ENCODE data around the gene LINGO3.
"Not testable (repeated sequence)": the region's sequence is repeated elsewhere in the genome, so short reads cannot be mapped to it uniquely, and the experiment has no call there.

The LINGO3 gene, protein sequence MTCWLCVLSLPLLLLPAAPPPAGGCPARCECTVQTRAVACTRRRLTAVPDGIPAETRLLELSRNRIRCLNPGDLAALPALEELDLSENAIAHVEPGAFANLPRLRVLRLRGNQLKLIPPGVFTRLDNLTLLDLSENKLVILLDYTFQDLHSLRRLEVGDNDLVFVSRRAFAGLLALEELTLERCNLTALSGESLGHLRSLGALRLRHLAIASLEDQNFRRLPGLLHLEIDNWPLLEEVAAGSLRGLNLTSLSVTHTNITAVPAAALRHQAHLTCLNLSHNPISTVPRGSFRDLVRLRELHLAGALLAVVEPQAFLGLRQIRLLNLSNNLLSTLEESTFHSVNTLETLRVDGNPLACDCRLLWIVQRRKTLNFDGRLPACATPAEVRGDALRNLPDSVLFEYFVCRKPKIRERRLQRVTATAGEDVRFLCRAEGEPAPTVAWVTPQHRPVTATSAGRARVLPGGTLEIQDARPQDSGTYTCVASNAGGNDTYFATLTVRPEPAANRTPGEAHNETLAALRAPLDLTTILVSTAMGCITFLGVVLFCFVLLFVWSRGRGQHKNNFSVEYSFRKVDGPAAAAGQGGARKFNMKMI

DNA sequence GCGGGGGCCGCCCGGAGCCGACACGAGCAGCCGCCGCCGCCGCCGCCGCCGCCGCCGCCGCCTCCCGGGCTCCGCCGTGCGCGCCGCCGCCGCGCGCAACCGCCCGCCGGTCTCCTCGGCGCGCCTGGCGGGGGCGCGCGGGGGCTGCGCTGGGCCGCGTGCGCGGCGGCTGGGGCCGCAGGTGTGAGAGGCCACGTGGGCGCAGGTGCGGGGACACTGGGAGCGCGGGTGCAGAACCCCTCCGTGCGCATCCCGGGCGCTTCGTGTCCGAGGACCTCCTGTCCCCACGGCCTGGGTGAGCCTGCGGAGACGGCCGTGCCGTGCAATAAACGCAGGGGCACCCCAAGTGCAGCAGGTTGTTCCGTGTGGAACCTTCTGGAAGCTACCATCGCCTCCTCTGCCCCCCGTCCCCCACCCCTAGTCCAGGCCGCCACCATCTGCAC is at the start of gene LINGO3:
LINGO3 (minus strand) TSS at position 41 of the 443 bp plus-strand sequence. CDS start 16,378 bp downstream, outside the sequence.
- Mint-ChIP-seq H3K4me1 (peaks cover 9% of the 10 kb centered on the region), H3K27ac (no peak within 1 kb of the TSS), H3K27me3 (peaks cover 54% of the 10 kb centered on the region), H3K36me3 (ENCODE audit: low read depth) (no peaks in the 10 kb centered on the region), H3K9me3 (no peaks in the 10 kb centered on the region), H3K4me3 (peak within 1 kb of the TSS; percentile 14)
- ATAC-seq (no peak), DNase-seq (no peak)

DNA sequence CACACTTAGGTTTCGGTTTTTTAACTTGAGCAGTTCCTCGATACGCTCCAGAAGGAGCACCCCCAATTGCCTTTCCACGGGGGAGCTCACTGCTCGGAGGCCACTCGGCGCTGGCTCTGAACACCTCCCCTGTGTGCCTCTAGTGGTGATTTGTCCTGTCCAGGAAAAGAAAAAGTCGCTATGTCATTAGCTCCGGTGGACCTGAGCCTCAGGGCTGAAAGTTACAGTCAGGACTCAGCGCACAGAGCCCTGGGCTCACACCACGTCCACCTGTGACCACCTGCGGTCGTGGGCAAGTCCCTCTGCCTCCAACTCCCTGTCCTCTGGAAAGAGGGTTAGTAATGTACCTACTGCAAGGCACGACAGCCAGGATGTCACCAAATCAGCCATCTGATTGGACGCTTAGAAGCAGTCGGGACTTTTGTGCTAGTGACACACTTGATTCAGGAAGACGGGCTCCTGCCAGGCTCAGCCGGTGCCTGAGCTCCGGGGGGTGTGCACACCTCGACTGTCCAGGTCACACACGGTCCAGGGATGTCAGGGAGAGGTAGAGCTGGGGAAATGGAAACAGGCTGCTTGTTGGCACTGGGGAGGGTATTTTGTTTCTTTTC is 48.2 kb upstream of the LINGO3 start:
- ATAC-seq: no peak
- Mint-ChIP-seq H3K4me1 (peaks cover 3% of the 10 kb centered on the region), H3K27me3 (peaks cover 9% of the 10 kb centered on the region)

DNA sequence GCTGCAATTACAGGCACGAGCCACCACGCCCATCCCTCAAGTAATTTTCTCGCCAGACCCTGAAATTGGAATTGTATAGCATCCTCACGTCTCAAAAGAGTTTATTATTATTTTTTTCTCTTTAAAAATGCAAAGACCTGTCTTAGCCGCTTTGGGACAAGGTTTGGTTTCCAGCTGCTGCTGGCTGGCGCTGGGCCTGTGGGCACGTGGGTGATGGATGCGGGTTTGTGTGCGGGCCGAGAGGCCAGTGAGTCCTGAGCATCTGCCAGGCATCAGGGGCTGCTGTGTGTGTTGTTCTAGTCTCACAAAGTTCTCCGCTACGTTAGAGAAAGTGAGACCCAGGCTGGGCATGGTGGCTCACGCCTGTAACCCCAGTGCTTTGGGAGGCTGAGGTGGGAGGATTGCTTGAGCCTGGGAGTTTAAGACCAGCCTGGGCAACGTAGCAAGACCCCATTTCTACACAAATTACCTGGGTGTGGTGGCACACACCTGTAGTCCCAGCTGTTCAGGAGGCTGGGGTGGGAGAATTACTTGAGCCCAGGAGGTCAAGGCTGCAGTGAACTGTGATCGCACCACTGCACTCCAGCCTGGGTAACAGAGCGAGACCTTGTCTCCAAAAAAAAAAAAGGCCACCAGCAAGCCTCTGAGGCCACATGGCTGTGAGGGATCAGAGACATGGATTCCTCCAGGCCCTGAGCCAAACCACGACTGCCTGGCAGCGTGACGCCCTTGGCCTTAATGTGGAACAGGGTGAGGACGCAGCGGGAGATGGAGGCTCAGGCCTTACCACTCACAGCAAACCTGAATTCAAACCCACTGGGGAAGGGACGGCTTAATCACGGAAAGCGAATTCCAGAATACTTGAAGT is 47.4 kb upstream of the LINGO3 start:
- Mint-ChIP-seq H3K27ac (no peak overlapping the region), H3K4me3 (no peak overlapping the region), H3K27me3 (peaks cover 4% of the 10 kb centered on the region), H3K9me3 (no peaks in the 10 kb centered on the region), H3K4me1 (peaks cover under 1% of the 10 kb centered on the region), H3K36me3 (ENCODE audit: low read depth) (no peaks in the 10 kb centered on the region)
- ATAC-seq: no peak
- no peak for DNase-seq

More for the DNA sequence above, 48.2 kb upstream of the LINGO3 start:
- Mint-ChIP-seq H3K36me3 (ENCODE audit: low read depth) (no peaks in the 10 kb centered on the region), H3K27ac (no peak overlapping the region), H3K4me3 (no peak overlapping the region), H3K9me3 (no peaks in the 10 kb centered on the region)
- DNase-seq: no peak

DNA sequence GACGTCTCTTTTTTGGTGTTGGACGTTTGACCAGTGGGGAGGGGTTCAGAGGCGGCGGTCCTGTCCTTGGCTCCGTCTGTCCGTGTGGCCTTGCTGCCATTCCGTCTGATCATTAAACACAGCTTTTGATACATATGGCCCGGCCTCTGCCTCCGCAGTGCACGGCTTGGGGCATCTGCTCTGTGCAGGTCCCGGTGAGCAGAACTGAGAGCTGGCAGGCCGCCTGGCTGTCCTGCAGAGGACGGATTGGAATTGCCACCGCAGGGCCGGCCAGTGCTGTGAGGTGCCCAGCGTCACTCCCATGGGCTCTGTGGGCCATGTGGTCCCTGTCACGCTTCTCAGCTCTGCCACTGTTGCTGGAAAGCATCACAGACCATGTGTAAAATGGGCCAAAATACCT is 46.7 kb upstream of the LINGO3 start:
- H3K27ac Mint-ChIP-seq: no peak overlapping the region
- no peaks in the 10 kb centered on the region for H3K36me3 Mint-ChIP-seq (ENCODE audit: low read depth)
- DNase-seq (no peak), ATAC-seq (no peak)
- peaks cover 3% of the 10 kb centered on the region for H3K27me3 Mint-ChIP-seq
- H3K9me3 Mint-ChIP-seq: no peaks in the 10 kb centered on the region
- H3K4me1 Mint-ChIP-seq: no peaks in the 10 kb centered on the region
- H3K4me3 Mint-ChIP-seq: no peak overlapping the region

DNA sequence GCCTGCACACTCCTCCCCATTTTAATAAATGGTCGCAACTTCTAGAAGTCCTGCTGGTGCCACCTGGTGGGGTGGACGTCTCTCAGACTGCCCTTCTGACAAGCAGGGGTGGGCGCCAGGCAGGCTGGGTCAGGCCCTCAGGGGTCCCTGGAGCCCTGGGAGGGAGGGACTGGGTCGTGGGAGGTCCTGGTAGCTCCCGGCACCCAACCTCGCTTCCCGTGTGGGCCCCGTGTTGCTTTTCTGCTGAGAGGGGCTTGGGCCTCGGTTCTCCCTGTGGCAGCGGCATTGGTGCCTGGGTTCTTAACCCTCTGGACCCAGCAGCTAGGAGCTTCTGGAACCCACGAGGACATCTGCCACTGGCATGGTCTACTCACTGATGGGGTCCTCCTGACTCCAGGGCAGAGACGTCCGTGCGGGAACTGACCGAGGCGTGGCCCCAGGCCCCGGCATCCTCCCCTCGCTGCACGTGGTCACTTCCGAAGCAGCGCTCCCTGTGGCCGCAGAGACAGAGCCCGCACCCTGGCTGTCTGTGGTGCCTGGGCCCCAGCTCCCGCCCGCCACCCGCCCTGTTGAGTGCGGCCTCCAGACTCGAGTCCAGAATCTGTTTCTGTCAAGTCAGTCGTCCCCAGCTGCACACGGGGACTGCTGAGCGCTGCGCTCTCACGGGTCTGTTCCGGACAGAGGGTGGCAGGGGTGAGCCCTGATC is 46.1 kb upstream of the LINGO3 start:
- no peak overlapping the region for H3K27ac Mint-ChIP-seq
- peaks cover 1% of the 10 kb centered on the region for H3K27me3 Mint-ChIP-seq
- H3K36me3 Mint-ChIP-seq (ENCODE audit: low read depth): no peaks in the 10 kb centered on the region
- H3K4me1 Mint-ChIP-seq: no peaks in the 10 kb centered on the region
- DNase-seq (no peak), ATAC-seq (no peak)
- H3K4me3 Mint-ChIP-seq: no peak overlapping the region
- H3K9me3 Mint-ChIP-seq: no peaks in the 10 kb centered on the region

DNA sequence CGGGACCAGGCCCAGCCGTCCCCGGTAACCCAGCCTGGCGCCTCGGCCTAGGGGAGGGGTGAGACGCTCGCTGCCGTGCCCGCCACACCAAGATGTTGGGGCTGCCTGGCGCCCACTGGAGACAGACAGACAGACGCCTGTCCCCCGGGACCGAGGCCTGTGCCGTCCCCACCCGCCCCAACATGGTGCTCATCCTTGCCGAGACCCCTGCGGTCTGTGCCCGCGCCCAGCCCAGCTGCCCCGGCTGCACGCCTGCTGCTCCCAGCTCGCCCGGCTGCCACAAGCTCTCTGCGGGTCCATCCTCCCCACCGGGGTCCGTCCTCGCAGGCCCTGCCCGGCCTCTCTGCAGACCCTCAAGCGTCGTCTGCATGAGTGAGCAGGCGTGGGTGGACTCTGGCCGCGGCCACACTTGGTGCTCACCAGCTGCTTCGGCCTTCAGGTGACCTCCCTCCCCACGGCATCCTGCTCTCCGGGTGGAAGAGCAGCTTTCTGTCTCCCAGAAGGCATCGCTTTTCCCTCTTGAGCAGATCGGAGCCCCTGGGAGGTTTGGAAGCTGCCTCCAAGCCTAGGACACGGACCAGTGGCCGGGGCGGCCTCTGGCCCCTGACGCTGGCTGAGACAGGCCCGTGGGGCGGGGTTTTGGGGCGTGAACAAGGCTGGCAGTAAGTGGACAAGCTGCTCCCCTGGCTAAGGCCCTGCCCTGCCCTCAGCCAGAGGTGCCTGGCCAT is 45.4 kb upstream of the LINGO3 start:
- no peaks in the 10 kb centered on the region for H3K27me3 Mint-ChIP-seq
- no peak for ATAC-seq

DNA sequence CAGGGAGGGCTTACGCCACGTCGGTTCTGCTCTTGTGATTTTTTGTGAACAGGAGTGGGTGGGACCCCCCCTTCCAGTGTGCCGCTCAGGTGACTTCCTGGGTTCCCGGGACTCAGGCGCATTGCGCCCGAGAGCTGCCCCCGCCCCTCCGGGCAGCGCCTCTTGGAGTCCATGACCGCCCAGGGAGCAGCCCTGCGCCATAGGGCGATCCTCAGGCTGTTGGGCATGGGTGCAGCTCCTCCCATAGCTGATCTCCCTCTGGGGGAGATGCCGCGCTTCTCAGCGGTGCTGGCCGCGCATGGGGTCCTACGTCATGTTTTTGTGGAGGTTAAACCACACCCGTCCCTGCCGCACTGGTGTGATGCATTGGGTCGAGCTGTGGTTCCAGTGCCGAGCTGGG is 44.2 kb upstream of the LINGO3 start:
- H3K4me3 Mint-ChIP-seq: no peak overlapping the region
- no peak overlapping the region for H3K27ac Mint-ChIP-seq

More for the DNA sequence above, 45.4 kb upstream of the LINGO3 start:
- H3K9me3 Mint-ChIP-seq: no peaks in the 10 kb centered on the region
- H3K4me1 Mint-ChIP-seq: no peaks in the 10 kb centered on the region
- no peak overlapping the region for H3K4me3 Mint-ChIP-seq
- no peaks in the 10 kb centered on the region for H3K36me3 Mint-ChIP-seq (ENCODE audit: low read depth)
- DNase-seq: no peak
- no peak overlapping the region for H3K27ac Mint-ChIP-seq

DNA sequence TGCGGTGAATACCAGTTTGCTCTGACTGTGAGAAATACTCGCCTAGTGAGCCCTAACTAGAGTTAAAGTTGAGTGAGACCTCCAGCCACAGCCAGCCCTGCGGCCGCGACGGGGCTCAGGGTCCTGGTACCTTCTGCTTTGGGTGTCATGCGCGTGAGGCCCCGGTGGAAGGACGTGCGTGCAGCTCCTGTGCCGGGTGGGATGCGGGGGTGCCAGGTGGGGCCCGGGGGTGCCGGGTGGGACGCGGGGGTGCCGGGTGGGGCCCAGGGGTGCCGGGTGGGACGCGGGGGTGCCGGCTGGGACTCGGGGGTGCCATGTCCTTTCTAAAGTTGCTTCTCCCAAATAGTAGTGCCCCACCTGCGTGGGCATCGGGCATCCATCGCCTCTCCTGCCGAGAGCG is 43.6 kb upstream of the LINGO3 start:
- H3K27me3 Mint-ChIP-seq: no peaks in the 10 kb centered on the region
- ATAC-seq (no peak), DNase-seq (no peak)
- H3K4me1 Mint-ChIP-seq: no peaks in the 10 kb centered on the region
- H3K36me3 Mint-ChIP-seq (ENCODE audit: low read depth): no peaks in the 10 kb centered on the region
- H3K9me3 Mint-ChIP-seq: no peaks in the 10 kb centered on the region
- H3K27ac Mint-ChIP-seq: no peak overlapping the region
- no peak overlapping the region for H3K4me3 Mint-ChIP-seq

More for the DNA sequence above, 44.2 kb upstream of the LINGO3 start:
- H3K27me3 Mint-ChIP-seq: no peaks in the 10 kb centered on the region
- DNase-seq (no peak), ATAC-seq (no peak)
- no peaks in the 10 kb centered on the region for H3K4me1 Mint-ChIP-seq
- H3K36me3 Mint-ChIP-seq (ENCODE audit: low read depth): no peaks in the 10 kb centered on the region
- H3K9me3 Mint-ChIP-seq: no peaks in the 10 kb centered on the region

DNA sequence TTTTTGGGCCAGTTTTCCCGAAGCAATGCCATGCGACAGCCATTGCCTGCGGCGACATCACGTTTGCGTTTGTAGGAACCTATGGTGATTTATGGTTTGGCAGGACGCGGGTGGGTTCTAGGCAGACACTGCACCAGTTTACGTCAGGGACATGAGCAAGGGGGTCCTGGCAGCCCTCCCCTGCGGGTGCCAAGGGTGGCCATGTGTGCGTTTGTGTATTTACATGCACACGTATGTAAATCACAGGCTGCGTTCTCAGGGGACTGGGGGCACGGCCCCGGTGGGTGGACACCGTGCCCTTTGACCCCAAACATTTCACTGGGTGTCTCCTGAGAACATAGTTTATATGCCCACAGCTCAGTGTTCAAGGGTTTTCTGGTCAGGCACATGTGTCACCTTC is 42.7 kb upstream of the LINGO3 start:
- Mint-ChIP-seq H3K36me3 (ENCODE audit: low read depth) (no peaks in the 10 kb centered on the region), H3K27me3 (no peaks in the 10 kb centered on the region), H3K27ac (no peak overlapping the region), H3K4me3 (no peak overlapping the region), H3K4me1 (no peaks in the 10 kb centered on the region), H3K9me3 (no peaks in the 10 kb centered on the region)
- no peak for DNase-seq
- ATAC-seq: no peak

DNA sequence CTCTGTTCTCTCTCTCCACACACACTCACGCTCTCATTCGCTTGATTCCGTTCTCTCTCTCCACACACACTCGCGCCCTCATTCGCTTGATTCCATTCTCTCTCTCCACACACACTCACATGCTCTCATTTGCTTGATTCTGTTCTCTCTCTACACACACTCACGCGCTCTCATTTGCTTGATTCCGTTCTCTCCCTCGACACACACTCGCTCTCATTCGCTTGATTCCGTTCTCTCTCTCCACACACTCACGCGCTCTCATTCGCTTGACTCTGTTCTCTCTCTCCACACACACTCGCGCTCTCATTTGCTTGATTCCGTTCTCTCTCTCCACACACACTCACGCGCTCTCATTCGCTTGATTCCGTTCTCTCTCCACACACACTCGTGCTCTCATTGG is 41.9 kb upstream of the LINGO3 start:
- not testable (repeated sequence) for H3K27ac Mint-ChIP-seq; DNase-seq; H3K9me3 Mint-ChIP-seq; H3K36me3 Mint-ChIP-seq (ENCODE audit: low read depth); H3K4me1 Mint-ChIP-seq; H3K4me3 Mint-ChIP-seq; ATAC-seq; H3K27me3 Mint-ChIP-seq

DNA sequence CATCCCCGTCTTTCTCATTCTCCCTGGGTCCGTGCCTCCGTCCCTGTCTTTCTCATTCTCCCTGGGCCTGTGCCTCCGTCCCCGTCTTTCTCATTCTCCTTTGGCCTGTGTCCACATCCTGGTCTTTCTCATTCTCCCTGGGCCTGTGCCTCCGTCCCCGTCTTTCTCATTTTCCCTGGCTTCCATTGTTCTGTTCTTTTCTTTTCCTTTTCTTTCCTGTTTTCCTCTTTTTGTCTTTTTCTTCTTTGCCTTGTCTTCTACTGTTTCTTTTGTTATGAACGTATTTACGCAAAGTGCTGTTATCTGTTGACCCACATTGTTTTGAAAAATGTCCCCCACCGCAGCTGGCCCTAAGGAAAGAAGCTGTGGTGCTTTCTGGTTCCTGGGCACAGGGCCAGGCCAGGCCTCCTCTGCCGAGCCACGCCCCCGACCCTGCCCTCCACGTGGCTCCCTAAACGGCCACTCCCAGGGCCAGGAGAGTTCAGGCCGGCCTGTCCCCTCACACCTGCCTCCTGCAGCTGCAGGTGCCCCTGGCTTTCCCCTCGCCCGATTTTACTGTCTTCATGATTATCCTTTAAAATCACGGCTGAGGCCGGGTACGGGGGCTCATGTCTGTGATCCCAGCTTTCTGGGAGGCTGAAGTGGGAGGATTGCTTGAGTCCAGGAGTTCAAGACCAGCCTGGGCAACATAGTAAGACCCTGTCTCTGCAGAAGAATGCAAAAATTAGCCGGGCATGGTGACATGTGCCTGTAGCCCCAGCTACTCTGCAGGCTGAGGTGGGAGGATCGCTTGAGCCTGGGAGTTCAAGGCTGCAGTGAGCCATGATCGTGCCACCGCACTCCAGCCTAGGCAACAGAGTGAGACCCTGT is 38.1 kb upstream of the LINGO3 start:
- no peak overlapping the region for H3K27ac Mint-ChIP-seq
- H3K9me3 Mint-ChIP-seq: no peaks in the 10 kb centered on the region

DNA sequence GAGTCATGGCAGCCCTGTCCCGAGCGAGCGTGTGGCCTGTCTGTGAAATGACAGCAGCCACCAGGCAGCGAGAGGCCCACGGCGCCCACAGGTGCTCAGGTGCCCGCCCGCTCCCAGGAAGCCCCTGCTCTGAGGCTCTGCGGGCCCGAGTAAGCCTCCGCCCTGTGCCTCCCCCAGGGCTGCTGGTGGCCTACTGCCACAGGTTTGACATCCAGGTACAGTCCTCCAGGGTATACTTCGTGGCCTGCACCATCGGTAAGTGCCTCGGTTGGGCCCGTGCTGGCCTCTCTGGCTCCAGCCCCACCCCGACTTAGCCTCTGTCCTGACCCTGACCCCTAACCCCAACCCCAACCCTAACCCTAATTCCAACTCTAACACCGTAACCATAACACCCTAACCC is 37.1 kb upstream of the LINGO3 start:
- ATAC-seq (no peak), DNase-seq (no peak)
- Mint-ChIP-seq H3K9me3 (no peaks in the 10 kb centered on the region), H3K27me3 (no peaks in the 10 kb centered on the region), H3K27ac (no peak overlapping the region), H3K4me3 (no peak overlapping the region), H3K4me1 (no peaks in the 10 kb centered on the region), H3K36me3 (ENCODE audit: low read depth) (no peaks in the 10 kb centered on the region)

More for the DNA sequence above, 38.1 kb upstream of the LINGO3 start:
- no peaks in the 10 kb centered on the region for H3K27me3 Mint-ChIP-seq
- no peaks in the 10 kb centered on the region for H3K4me1 Mint-ChIP-seq
- ATAC-seq (no peak), DNase-seq (no peak)
- no peaks in the 10 kb centered on the region for H3K36me3 Mint-ChIP-seq (ENCODE audit: low read depth)
- H3K4me3 Mint-ChIP-seq: no peak overlapping the region
